Trophoblast cell (in vitro differentiated cells and primary cell): ENCODE results near the gene HDAC3.

ENCODE experiments used
- DNase-seq, 2 donors: peaks; one replicate each; pipeline ENCODE4 v3.0.0-alpha.2; 2016
- H2AFZ ChIP-seq: 2 replicates; pipeline ENCODE4 v1.6.1; 2013; ENCODE audit warnings: low read length, moderate library complexity, mild to moderate bottlenecking; ENCODE audit not compliant: insufficient read depth, poor library complexity
- H2AK5ac ChIP-seq: 2 replicates; pipeline ENCODE4 v1.6.1; 2013; ENCODE audit warnings: mild to moderate bottlenecking, low read length
- H2BK120ac ChIP-seq: 2 replicates; pipeline ENCODE4 v1.6.1; 2013; ENCODE audit warnings: low read length, mild to moderate bottlenecking, moderate library complexity; ENCODE audit not compliant: insufficient read depth, poor library complexity
- H2BK12ac ChIP-seq: 2 replicates; pipeline ENCODE4 v1.6.1; 2013; ENCODE audit warnings: mild to moderate bottlenecking, low read length, moderate library complexity
- H2BK5ac ChIP-seq: 2 replicates; pipeline ENCODE4 v1.6.1; 2013; ENCODE audit warnings: low read length, low read depth, moderate library complexity, mild to moderate bottlenecking; ENCODE audit not compliant: poor library complexity
- H3K14ac ChIP-seq: 2 replicates; pipeline ENCODE4 v1.6.1; 2013; ENCODE audit warnings: mild to moderate bottlenecking, low read length
- H3K18ac ChIP-seq: 2 replicates; pipeline ENCODE4 v1.6.1; 2013; ENCODE audit warnings: mild to moderate bottlenecking, low read length
- H3K23ac ChIP-seq: 2 replicates; pipeline ENCODE4 v1.6.1; 2013; ENCODE audit warnings: low read length
- H3K27ac ChIP-seq: 2 replicates; pipeline ENCODE4 v1.5.1; 2013; ENCODE audit warnings: low read depth, mild to moderate bottlenecking, inconsistent platforms, low read length, moderate library complexity
- H3K27me3 ChIP-seq: 2 replicates; pipeline ENCODE4 v1.6.1; 2013; ENCODE audit warnings: inconsistent platforms, mild to moderate bottlenecking, low read length, moderate library complexity; ENCODE audit not compliant: insufficient read depth
- H3K36me3 ChIP-seq, 2 experiments: 1 replicate in 1 of 2; 2 replicates in 1 of 2; pipeline ENCODE4 v1.6.1; 2013; ENCODE audit warnings: low read length in 2 of 2, mild to moderate bottlenecking in 2 of 2, moderate library complexity in 1 of 2; ENCODE audit not compliant: insufficient read depth in 2 of 2, control insufficient read depth in 1 of 2
- H3K4ac ChIP-seq: 2 replicates; pipeline ENCODE4 v1.6.1; 2013; ENCODE audit warnings: low read depth, mild to moderate bottlenecking, low read length, moderate library complexity
- H3K4me1 ChIP-seq, 2 experiments: 1 replicate in 1 of 2; 2 replicates in 1 of 2; pipeline ENCODE4 v1.6.1; 2013; ENCODE audit warnings: low read length in 2 of 2, mild to moderate bottlenecking in 2 of 2, moderate library complexity in 1 of 2; ENCODE audit not compliant: insufficient read depth in 2 of 2, control insufficient read depth in 1 of 2
- H3K4me2 ChIP-seq: 2 replicates; pipeline ENCODE4 v1.6.1; 2013; ENCODE audit warnings: inconsistent platforms, mild to moderate bottlenecking, low read length, moderate library complexity
- H3K4me3 ChIP-seq: 2 replicates; pipeline ENCODE4 v1.5.1; 2013; ENCODE audit warnings: mild to moderate bottlenecking, low read depth, low read length, inconsistent platforms
- H3K79me1 ChIP-seq: one replicate; pipeline ENCODE4 v1.6.1; 2013; ENCODE audit warnings: low read length
- H3K79me2 ChIP-seq: 2 replicates; pipeline ENCODE4 v1.6.1; 2013; ENCODE audit warnings: low read length, mild to moderate bottlenecking; ENCODE audit not compliant: control insufficient read depth, insufficient read depth, poor library complexity
- H3K9ac ChIP-seq: 2 replicates; pipeline ENCODE4 v1.6.1; 2013; ENCODE audit warnings: mild to moderate bottlenecking, low read length
- H3K9me3 ChIP-seq: 2 replicates; pipeline ENCODE4 v1.6.1; 2013; ENCODE audit warnings: low read depth, mild to moderate bottlenecking, control low read depth, inconsistent platforms, low read length; ENCODE audit not compliant: insufficient read depth
- H4K12ac ChIP-seq: 2 replicates; pipeline ENCODE4 v1.6.1; 2013; ENCODE audit warnings: low read depth, mild to moderate bottlenecking, low read length, moderate library complexity
- H4K8ac ChIP-seq: 2 replicates; pipeline ENCODE4 v1.6.1; 2013; ENCODE audit warnings: low read depth, mild to moderate bottlenecking, low read length, moderate library complexity
- H4K91ac ChIP-seq: one replicate; pipeline ENCODE4 v1.6.1; 2013; ENCODE audit warnings: low read depth, mild to moderate bottlenecking, low read length, moderate library complexity
- WGBS: extraction: QIAGEN DNeasy Blood & Tissue Kit; methylation state at CpG from one replicate; pipeline ENCODE4 v1.1.7; 2013; ENCODE audit warnings: missing lambda C conversion rate; ENCODE audit not compliant: insufficient read length, insufficient coverage; ENCODE audit errors: extremely low coverage; 5-methylcytosine and 5-hydroxymethylcytosine counted together

Gene HDAC3

DNA sequence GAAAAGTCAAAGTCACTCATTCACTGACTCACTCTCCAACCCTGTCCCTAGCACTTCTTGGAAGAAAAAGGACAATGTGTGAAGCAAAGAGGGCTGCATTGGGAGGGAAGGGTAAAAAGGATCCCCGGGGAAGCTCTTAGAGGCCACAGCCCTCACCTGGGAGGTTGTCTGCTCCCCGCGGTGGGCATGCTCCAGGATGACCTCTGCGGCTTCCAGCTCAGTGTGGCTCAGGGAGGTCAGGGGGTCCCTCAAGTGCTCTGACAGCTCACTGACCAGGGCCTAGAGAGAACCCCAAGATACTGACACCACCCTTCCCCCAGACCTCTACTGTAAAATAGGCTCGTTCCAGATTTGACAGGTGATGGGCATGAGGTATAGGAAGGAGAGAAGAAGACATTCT is 10.6 kb upstream of the HDAC3 start:
- WGBS, result no CpG with 5 or more reads among the region's 5 CpGs
- Histone ChIP-seq H2BK12ac (no peak overlapping the region), H3K36me3 (peaks cover 19 to 27% of the 10 kb centered on the region in 2 experiments), H2BK120ac (no peak overlapping the region), H3K4me1 (peaks cover 10% of the 10 kb centered on the region in 2 experiments), H3K23ac (no peak overlapping the region), H4K8ac (no peak overlapping the region), H3K4me3 (peak overlapping the region; percentile 33), H3K4ac (no peak overlapping the region), H2AFZ (no peak overlapping the region), H2AK5ac (no peak overlapping the region), H3K9me3 (peaks cover 3% of the 10 kb centered on the region), H3K79me1 (no peaks in the 10 kb centered on the region), H3K9ac (no peak overlapping the region), H2BK5ac (no peak overlapping the region), H3K27ac (no peak overlapping the region), H3K79me2 (peaks cover 2% of the 10 kb centered on the region), H4K91ac (no peak overlapping the region), H3K4me2 (no peak overlapping the region), H3K14ac (no peak overlapping the region), H3K27me3 (no peaks in the 10 kb centered on the region), H3K18ac (no peak overlapping the region), H4K12ac (no peak overlapping the region)
- DNase-seq, result no peak

DNA sequence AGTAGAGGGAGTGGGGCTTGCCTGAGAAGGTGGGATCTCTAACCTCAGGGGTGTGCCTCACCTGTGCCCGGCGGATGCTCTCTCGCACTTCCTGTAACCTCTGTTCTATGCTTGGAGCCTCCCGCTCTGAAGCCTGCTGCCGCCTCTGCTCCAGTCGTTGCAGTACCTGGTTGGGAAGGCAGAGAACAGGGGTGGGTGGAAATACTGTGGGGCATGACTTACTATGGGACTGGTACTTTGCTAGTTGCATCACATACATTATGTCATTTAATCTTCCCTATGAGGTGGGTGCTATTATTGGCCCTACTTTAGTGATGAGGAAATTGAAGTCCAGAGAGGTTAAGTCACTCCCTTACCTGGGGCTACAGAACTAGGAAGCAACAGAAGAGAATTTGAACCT is 9.4 kb upstream of the HDAC3 start:
- H3K23ac ChIP-seq, result no peak overlapping the region
- no peak overlapping the region for H4K8ac ChIP-seq
- H3K9ac ChIP-seq, result no peak overlapping the region
- no peak overlapping the region for H3K4ac ChIP-seq
- no peak overlapping the region for H2BK120ac ChIP-seq
- H3K79me1 ChIP-seq, result no peaks in the 10 kb centered on the region
- H2AK5ac ChIP-seq, result no peak overlapping the region
- no peak overlapping the region for H3K4me3 ChIP-seq
- H3K36me3 ChIP-seq, result peaks cover 19 to 30% of the 10 kb centered on the region in 2 experiments
- no peak overlapping the region for H4K12ac ChIP-seq
- peaks cover 2% of the 10 kb centered on the region for H3K79me2 ChIP-seq
- WGBS, result no CpG with 5 or more reads among the region's 6 CpGs
- peaks cover 3% of the 10 kb centered on the region for H3K9me3 ChIP-seq
- H2AFZ ChIP-seq, result no peak overlapping the region
- peak in 1 of 2 donors; percentile 47 for DNase-seq
- H3K14ac ChIP-seq, result no peak overlapping the region
- H3K18ac ChIP-seq, result no peak overlapping the region
- H3K4me2 ChIP-seq, result no peak overlapping the region
- H4K91ac ChIP-seq, result no peak overlapping the region
- H2BK5ac ChIP-seq, result no peak overlapping the region
- H3K4me1 ChIP-seq, result peaks cover 5 to 6% of the 10 kb centered on the region in 2 experiments
- H3K27me3 ChIP-seq, result no peaks in the 10 kb centered on the region
- no peak overlapping the region for H3K27ac ChIP-seq
- no peak overlapping the region for H2BK12ac ChIP-seq

DNA sequence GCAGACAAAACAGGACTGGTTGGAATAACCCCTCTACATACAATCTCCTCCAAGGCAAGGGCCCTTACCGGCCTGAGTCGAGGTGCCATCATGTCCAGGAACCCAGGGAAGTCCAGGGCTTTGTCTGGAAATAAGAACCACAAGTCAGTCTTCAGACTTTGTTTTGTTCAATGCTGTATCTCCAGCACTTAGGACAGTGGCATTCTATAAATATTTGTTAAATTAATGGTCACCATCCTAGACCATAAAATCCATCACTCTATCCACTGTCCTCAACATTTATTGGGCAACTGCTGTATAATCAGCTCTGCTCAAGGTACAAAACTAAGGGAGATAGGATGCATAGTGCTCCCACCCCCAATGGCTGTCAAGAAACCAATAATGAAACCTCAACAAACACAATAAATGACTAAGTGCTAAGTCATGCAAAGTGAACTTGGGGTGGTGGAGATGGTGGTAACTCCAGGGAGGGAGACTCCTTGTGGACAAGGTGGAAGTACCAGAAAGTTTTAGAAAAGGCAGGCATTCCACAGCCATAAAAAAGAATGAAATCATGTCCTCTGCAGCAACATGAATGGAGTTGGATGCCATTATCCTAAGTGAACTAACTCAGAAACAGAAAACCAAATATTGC is 5.1 kb upstream of the HDAC3 start:
- no peak overlapping the region for H3K4me2 ChIP-seq
- H2BK5ac ChIP-seq, result no peak overlapping the region
- no peak overlapping the region for H3K27ac ChIP-seq
- no peak overlapping the region for H3K23ac ChIP-seq
- H3K9ac ChIP-seq, result no peak overlapping the region
- H3K79me2 ChIP-seq, result no peaks in the 10 kb centered on the region
- H4K12ac ChIP-seq, result no peak overlapping the region
- H3K4me3 ChIP-seq, result no peak overlapping the region
- no peak overlapping the region for H3K4ac ChIP-seq
- peaks cover 4 to 12% of the 10 kb centered on the region in 2 experiments for H3K4me1 ChIP-seq
- H2BK12ac ChIP-seq, result no peak overlapping the region
- H4K8ac ChIP-seq, result no peak overlapping the region
- peaks cover 21 to 32% of the 10 kb centered on the region in 2 experiments for H3K36me3 ChIP-seq
- H4K91ac ChIP-seq, result no peak overlapping the region
- no peak for DNase-seq
- WGBS, result no CpG with 5 or more reads among the region's 2 CpGs
- H2AFZ ChIP-seq, result no peak overlapping the region
- H2BK120ac ChIP-seq, result no peak overlapping the region
- no peak overlapping the region for H2AK5ac ChIP-seq
- H3K79me1 ChIP-seq, result peaks cover 4% of the 10 kb centered on the region
- H3K9me3 ChIP-seq, result peaks cover 2% of the 10 kb centered on the region
- H3K18ac ChIP-seq, result no peak overlapping the region
- no peak overlapping the region for H3K14ac ChIP-seq
- H3K27me3 ChIP-seq, result no peaks in the 10 kb centered on the region

DNA sequence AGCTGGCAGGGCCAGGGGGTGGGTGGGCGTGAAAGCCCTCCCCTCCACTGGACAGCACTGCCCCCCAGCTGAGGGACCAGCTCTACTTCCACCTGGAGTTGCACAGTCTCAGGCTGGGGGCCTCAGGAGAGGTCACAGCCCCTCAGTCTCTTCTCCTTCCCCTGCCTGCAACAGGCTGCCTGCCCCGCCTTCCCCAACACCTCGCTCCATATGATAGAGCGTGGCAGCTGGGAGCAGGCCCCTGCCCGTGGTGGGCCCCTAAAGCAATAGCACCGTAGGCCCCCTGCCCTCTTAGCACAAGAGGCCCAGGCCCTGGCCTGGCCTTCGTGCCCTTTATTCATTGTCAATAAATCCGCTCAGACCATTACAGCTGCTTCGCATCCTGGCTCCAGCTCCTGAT is 4.0 kb upstream of the HDAC3 start:
- H3K4ac ChIP-seq, result no peak overlapping the region
- no peak overlapping the region for H3K9ac ChIP-seq
- H3K23ac ChIP-seq, result no peak overlapping the region
- H3K4me3 ChIP-seq, result no peak overlapping the region
- no peak overlapping the region for H2AK5ac ChIP-seq
- H3K4me2 ChIP-seq, result no peak overlapping the region
- no CpG with 5 or more reads among the region's 9 CpGs for WGBS
- H3K36me3 ChIP-seq, result peaks cover 17 to 24% of the 10 kb centered on the region in 2 experiments
- H3K4me1 ChIP-seq, result peaks cover 6 to 15% of the 10 kb centered on the region in 2 experiments
- no peak overlapping the region for H4K91ac ChIP-seq
- H4K8ac ChIP-seq, result no peak overlapping the region
- no peak overlapping the region for H2BK5ac ChIP-seq
- H4K12ac ChIP-seq, result no peak overlapping the region
- H2AFZ ChIP-seq, result no peak overlapping the region
- H2BK120ac ChIP-seq, result no peak overlapping the region
- no peak overlapping the region for H3K18ac ChIP-seq
- no peak for DNase-seq
- H3K79me1 ChIP-seq, result peaks cover 7% of the 10 kb centered on the region
- no peak overlapping the region for H3K27ac ChIP-seq
- no peak overlapping the region for H3K14ac ChIP-seq
- H3K9me3 ChIP-seq, result peaks cover 2% of the 10 kb centered on the region
- no peak overlapping the region for H2BK12ac ChIP-seq
- H3K27me3 ChIP-seq, result no peaks in the 10 kb centered on the region
- peaks cover 6% of the 10 kb centered on the region for H3K79me2 ChIP-seq
